Astrocyte (in vitro differentiated cells and primary cell): Measurements from ENCODE around the gene ADAM23. TPM values are rescaled to one million over a fixed set of nuclear protein-coding genes. Genes with fewer than 3 reads are reported as not detected.

Experiments used
- DNase-seq: peaks from one replicate; pipeline ENCODE4 v3.0.0-alpha.2; 2010; ENCODE audit warnings: low read depth
- FAIRE-seq: peaks from 2 replicates; lab custom pipeline; 2011; peaks lifted over from hg19 to GRCh38; lab: Jason Lieb, UNC
- H2AFZ ChIP-seq: 2 replicates; pipeline ENCODE4 v1.6.0; 2012; ENCODE audit warnings: low read depth, low read length, inconsistent platforms
- H3K27ac ChIP-seq: 2 replicates; pipeline ENCODE4 v1.5.1; 2011; ENCODE audit warnings: low read depth, low read length, inconsistent platforms
- H3K27me3 ChIP-seq: 2 replicates; pipeline ENCODE4 v1.6.0; 2011; ENCODE audit warnings: low read length, inconsistent platforms; ENCODE audit not compliant: insufficient read depth
- H3K36me3 ChIP-seq: 2 replicates; pipeline ENCODE4 v1.5.1; 2011; ENCODE audit warnings: low read length, inconsistent platforms; ENCODE audit not compliant: insufficient read depth
- H3K4me1 ChIP-seq: 2 replicates; pipeline ENCODE4 v1.5.1; 2011; ENCODE audit warnings: low read length, inconsistent platforms; ENCODE audit not compliant: insufficient read depth
- H3K4me2 ChIP-seq: 2 replicates; pipeline ENCODE4 v1.6.0; 2012; ENCODE audit warnings: low read length, inconsistent platforms
- H3K4me3 ChIP-seq: 2 replicates; pipeline ENCODE4 v1.5.1; 2011; ENCODE audit warnings: low read depth, mild to moderate bottlenecking, low read length, inconsistent platforms; ENCODE audit not compliant: insufficient read depth
- H3K79me2 ChIP-seq: 2 replicates; pipeline ENCODE4 v1.6.0; 2012; ENCODE audit warnings: mild to moderate bottlenecking, low read length, inconsistent platforms; ENCODE audit not compliant: insufficient read depth
- H3K9ac ChIP-seq: 2 replicates; pipeline ENCODE4 v1.6.0; 2012; ENCODE audit warnings: mild to moderate bottlenecking, low read length, inconsistent platforms
- H3K9me3 ChIP-seq: 2 replicates; pipeline ENCODE4 v1.5.1; 2012; ENCODE audit warnings: low read depth, mild to moderate bottlenecking, low read length, inconsistent platforms; ENCODE audit not compliant: insufficient read depth
- H4K20me1 ChIP-seq: 2 replicates; pipeline ENCODE4 v1.6.0; 2012; ENCODE audit warnings: low read length, inconsistent platforms; ENCODE audit not compliant: insufficient read depth
- H3K27ac Mint-ChIP-seq: one replicate; pipeline ENCODE4 v1.8.0; 2021; ENCODE audit warnings: mild to moderate bottlenecking, mixed read lengths; ENCODE audit not compliant: unreplicated experiment
- H3K27me3 Mint-ChIP-seq: one replicate; pipeline ENCODE4 v1.8.0; 2021; ENCODE audit warnings: low read depth, mixed read lengths; ENCODE audit not compliant: unreplicated experiment
- H3K36me3 Mint-ChIP-seq: one replicate; pipeline ENCODE4 v1.8.0; 2021; ENCODE audit warnings: low read depth, mixed read lengths; ENCODE audit not compliant: unreplicated experiment
- H3K4me1 Mint-ChIP-seq: one replicate; pipeline ENCODE4 v1.8.0; 2021; ENCODE audit warnings: low read depth, mixed read lengths; ENCODE audit not compliant: unreplicated experiment
- H3K4me3 Mint-ChIP-seq: one replicate; pipeline ENCODE4 v1.8.0; 2021; ENCODE audit warnings: mild to moderate bottlenecking, moderate library complexity, mixed read lengths; ENCODE audit not compliant: unreplicated experiment
- H3K9me3 Mint-ChIP-seq: one replicate; pipeline ENCODE4 v1.8.0; 2021; ENCODE audit warnings: mild to moderate bottlenecking, mixed read lengths; ENCODE audit not compliant: unreplicated experiment
- EZH2 ChIP-seq: IDR thresholded peaks from 2 replicates; pipeline ENCODE4 v1.6.1; 2012; ENCODE audit warnings: mild to moderate bottlenecking, low read length, inconsistent platforms; ENCODE audit not compliant: insufficient read depth
- total RNA-seq: library from RNA; stranded (reverse); gene quantifications from 2 replicates; pipeline ENCODE4 v1.2.1, GENCODE V29; 2021
- TF ChIP-seq, protein P1 (sequence below): IDR thresholded peaks from 2 replicates; pipeline ENCODE4 v1.5.1; 2011; ENCODE audit warnings: low read depth, mild to moderate bottlenecking, inconsistent platforms, low read length, moderate library complexity; ENCODE audit not compliant: insufficient read depth

ADAM23 gene
- total RNA-seq, 1 donor from 2014 or later, result 13.9 TPM

DNA sequence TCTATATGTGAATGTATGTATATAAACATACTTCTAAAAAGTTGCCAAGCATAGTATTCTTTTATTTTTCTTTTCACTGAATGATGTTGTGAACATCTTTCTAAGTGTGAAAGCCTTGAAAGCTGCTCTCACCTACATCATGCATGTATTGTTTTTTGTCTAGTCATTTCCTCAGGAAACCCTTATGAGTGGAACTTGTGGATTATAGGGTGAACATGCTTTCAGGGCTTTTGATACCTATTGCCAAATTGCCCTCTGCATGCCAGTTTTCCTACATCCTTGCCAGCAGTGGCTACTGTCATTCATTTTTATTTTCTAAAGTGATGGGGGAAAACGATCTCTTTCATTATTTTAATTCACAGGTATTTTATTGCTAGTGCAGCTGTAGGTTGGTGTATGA is 78.3 kb downstream of the ADAM23 start:
- Histone ChIP-seq H3K4me1 (no peaks in the 10 kb centered on the region), H3K4me3 (no peak overlapping the region), H3K36me3 (no peaks in the 10 kb centered on the region), H3K27ac (no peak overlapping the region), H3K27me3 (no peaks in the 10 kb centered on the region), H2AFZ (no peak overlapping the region), H3K9me3 (no peaks in the 10 kb centered on the region), H3K79me2 (no peaks in the 10 kb centered on the region), H3K4me2 (no peak overlapping the region), H3K9ac (no peak overlapping the region), H4K20me1 (no peaks in the 10 kb centered on the region)
- Mint-ChIP-seq H3K4me1 (no peaks in the 10 kb centered on the region), H3K36me3 (peaks cover 2% of the 10 kb centered on the region), H3K4me3 (no peak overlapping the region), H3K9me3 (no peaks in the 10 kb centered on the region), H3K27ac (no peak overlapping the region), H3K27me3 (no peaks in the 10 kb centered on the region)
- FAIRE-seq (no peak), DNase-seq (no peak)
- no peak for TF ChIP-seq EZH2

DNA sequence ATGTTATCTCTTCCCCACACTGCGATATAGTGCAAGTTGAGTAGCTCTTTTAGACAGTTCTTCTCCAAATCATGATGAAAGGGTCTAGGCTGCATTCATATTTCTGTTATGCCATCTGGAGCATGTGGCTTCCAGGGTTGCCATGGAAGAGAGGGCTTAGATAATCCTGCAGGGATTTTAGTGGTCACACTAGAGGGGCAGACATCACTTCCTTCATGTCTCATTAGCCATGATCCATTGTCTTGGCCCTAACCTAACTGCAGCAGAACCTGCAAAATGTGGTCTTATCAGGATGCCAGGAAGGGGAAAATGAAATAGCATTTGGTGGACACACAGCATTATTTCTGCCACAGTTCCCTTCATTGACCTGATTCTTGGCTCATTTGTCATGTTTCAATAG is 83.1 kb downstream of the ADAM23 start:
- FAIRE-seq (no peak), DNase-seq (no peak)
- no peaks in the 10 kb centered on the region for H3K9me3 ChIP-seq
- no peak overlapping the region for H3K27ac ChIP-seq
- H3K4me2 ChIP-seq, result no peak overlapping the region
- Mint-ChIP-seq H3K27me3 (no peaks in the 10 kb centered on the region), H3K36me3 (peaks cover 2% of the 10 kb centered on the region), H3K4me1 (no peaks in the 10 kb centered on the region), H3K27ac (no peak overlapping the region), H3K4me3 (no peak overlapping the region), H3K9me3 (no peaks in the 10 kb centered on the region)
- H3K27me3 ChIP-seq, result no peaks in the 10 kb centered on the region
- no peak overlapping the region for H3K9ac ChIP-seq
- H3K4me3 ChIP-seq, result no peak overlapping the region
- H3K4me1 ChIP-seq, result no peaks in the 10 kb centered on the region
- no peaks in the 10 kb centered on the region for H4K20me1 ChIP-seq
- H3K79me2 ChIP-seq, result no peaks in the 10 kb centered on the region
- H3K36me3 ChIP-seq, result no peaks in the 10 kb centered on the region
- no peak overlapping the region for H2AFZ ChIP-seq
- TF ChIP-seq, protein P1, sequence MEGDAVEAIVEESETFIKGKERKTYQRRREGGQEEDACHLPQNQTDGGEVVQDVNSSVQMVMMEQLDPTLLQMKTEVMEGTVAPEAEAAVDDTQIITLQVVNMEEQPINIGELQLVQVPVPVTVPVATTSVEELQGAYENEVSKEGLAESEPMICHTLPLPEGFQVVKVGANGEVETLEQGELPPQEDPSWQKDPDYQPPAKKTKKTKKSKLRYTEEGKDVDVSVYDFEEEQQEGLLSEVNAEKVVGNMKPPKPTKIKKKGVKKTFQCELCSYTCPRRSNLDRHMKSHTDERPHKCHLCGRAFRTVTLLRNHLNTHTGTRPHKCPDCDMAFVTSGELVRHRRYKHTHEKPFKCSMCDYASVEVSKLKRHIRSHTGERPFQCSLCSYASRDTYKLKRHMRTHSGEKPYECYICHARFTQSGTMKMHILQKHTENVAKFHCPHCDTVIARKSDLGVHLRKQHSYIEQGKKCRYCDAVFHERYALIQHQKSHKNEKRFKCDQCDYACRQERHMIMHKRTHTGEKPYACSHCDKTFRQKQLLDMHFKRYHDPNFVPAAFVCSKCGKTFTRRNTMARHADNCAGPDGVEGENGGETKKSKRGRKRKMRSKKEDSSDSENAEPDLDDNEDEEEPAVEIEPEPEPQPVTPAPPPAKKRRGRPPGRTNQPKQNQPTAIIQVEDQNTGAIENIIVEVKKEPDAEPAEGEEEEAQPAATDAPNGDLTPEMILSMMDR, result no peak

DNA sequence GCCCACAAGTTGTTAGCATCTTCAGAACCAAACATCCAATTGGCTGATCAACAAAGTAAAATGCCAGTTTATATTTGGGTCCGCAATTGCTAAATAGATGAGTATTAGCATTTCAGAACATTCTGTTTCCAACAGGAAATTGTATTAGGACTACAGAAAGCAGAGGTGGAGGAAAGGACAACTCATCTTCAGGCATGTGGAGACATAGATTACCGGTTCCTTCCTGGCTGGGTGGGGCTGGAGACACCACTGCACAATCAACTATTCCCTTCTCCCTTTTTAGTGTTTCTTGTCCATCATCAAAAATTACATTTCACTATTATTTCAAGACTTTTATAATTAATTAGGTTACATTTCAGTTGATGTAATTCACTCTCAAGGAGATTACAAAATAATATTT is 83.8 kb downstream of the ADAM23 start:
- no peak for TF ChIP-seq EZH2
- TF ChIP-seq, protein P1, result no peak
- no peaks in the 10 kb centered on the region for H3K9me3 Mint-ChIP-seq
- H3K79me2 ChIP-seq, result no peaks in the 10 kb centered on the region
- H3K4me2 ChIP-seq, result no peak overlapping the region
- no peaks in the 10 kb centered on the region for H3K4me1 ChIP-seq
- DNase-seq, result no peak
- no peaks in the 10 kb centered on the region for H3K27me3 Mint-ChIP-seq
- H3K4me1 Mint-ChIP-seq, result peaks cover 4% of the 10 kb centered on the region
- FAIRE-seq, result no peak
- no peaks in the 10 kb centered on the region for H3K36me3 ChIP-seq
- no peaks in the 10 kb centered on the region for H3K9me3 ChIP-seq
- no peaks in the 10 kb centered on the region for H3K27me3 ChIP-seq
- H3K27ac Mint-ChIP-seq, result no peak overlapping the region
- no peak overlapping the region for H3K27ac ChIP-seq
- no peak overlapping the region for H3K4me3 Mint-ChIP-seq
- H3K36me3 Mint-ChIP-seq, result peaks cover 2% of the 10 kb centered on the region
- H4K20me1 ChIP-seq, result no peaks in the 10 kb centered on the region
- no peak overlapping the region for H3K9ac ChIP-seq
- H3K4me3 ChIP-seq, result no peak overlapping the region
- no peak overlapping the region for H2AFZ ChIP-seq
